Left ventricle myocardium inferior (tissue), 1 donor: ENCODE measurements around the gene MRPS18B. TPM values are rescaled to one million over a fixed set of nuclear protein-coding genes. Genes with fewer than 3 reads are reported as not detected.
A peak's percentile ranks its signal among the peaks of the same experiment; 100 is the strongest.

Source experiments
- DNase-seq: peaks from one replicate; pipeline ENCODE4 v3.0.0-alpha.2; 2020
- H3K27ac ChIP-seq: fragments of 200-600 bp; replicated peaks from 2 replicates; pipeline ENCODE4 v1.8.0; 2021
- H3K27me3 ChIP-seq: fragments of 200-600 bp; 2 replicates; pipeline ENCODE4 v1.8.0; 2021; ENCODE audit warnings: low read depth
- H3K36me3 ChIP-seq: fragments of 200-600 bp; 2 replicates; pipeline ENCODE4 v1.8.0; 2021
- H3K4me1 ChIP-seq: fragments of 200-600 bp; 2 replicates; pipeline ENCODE4 v1.8.0; 2021
- H3K4me3 ChIP-seq: fragments of 200-600 bp; 2 replicates; pipeline ENCODE4 v1.8.0; 2021; ENCODE audit warnings: mild to moderate bottlenecking, moderate library complexity
- H3K9me3 ChIP-seq: fragments of 200-600 bp; replicated peaks from 2 replicates; pipeline ENCODE4 v1.8.0; 2021
- intact Hi-C: fragments of 100-400 bp; cut with micrococcal nuclease; formaldehyde crosslinking; loops from one replicate; pipeline ENCODE4 v1.11.0; 2022
- total RNA-seq: library from RNA; stranded (reverse); fragmentation: NEBNext Ultra II Directional; extraction: Animal tissue kit (Norgen Biotek cat#: 25700); gene quantifications from one replicate; pipeline ENCODE4 v1.2.1, GENCODE V29; 2021
- TF ChIP-seq, protein P1 (sequence below): fragments of 200-600 bp; IDR thresholded peaks from 2 replicates; pipeline ENCODE4 v1.8.0; 2021; ENCODE audit warnings: antibody characterized with exemption, mild to moderate bottlenecking, borderline replicate concordance
- donor health status: DM: no; HTN: yes; CAD: no; lungs with severe emphysema.

MRPS18B gene
- total RNA-seq, 1 donor from 2014 or later: 119 TPM

- H3K36me3 ChIP-seq: peaks cover 87% of the 10 kb centered on the region
- no peaks in the 10 kb centered on the region for H3K27me3 ChIP-seq
- intact Hi-C loops: no loop called here
Measured at GRCh38 chr6:30603961-30604360, 13.7 kb upstream of the MRPS18B start.

GRCh38 chr6:30610065-30610464 lies 7.6 kb upstream of the MRPS18B start:
- TF ChIP-seq, protein P1, sequence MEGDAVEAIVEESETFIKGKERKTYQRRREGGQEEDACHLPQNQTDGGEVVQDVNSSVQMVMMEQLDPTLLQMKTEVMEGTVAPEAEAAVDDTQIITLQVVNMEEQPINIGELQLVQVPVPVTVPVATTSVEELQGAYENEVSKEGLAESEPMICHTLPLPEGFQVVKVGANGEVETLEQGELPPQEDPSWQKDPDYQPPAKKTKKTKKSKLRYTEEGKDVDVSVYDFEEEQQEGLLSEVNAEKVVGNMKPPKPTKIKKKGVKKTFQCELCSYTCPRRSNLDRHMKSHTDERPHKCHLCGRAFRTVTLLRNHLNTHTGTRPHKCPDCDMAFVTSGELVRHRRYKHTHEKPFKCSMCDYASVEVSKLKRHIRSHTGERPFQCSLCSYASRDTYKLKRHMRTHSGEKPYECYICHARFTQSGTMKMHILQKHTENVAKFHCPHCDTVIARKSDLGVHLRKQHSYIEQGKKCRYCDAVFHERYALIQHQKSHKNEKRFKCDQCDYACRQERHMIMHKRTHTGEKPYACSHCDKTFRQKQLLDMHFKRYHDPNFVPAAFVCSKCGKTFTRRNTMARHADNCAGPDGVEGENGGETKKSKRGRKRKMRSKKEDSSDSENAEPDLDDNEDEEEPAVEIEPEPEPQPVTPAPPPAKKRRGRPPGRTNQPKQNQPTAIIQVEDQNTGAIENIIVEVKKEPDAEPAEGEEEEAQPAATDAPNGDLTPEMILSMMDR: no peak
- Histone ChIP-seq H3K27ac (peak overlapping the region; percentile 23), H3K9me3 (no peaks in the 10 kb centered on the region), H3K4me1 (peaks cover 60% of the 10 kb centered on the region), H3K27me3 (no peaks in the 10 kb centered on the region), H3K4me3 (no peak overlapping the region), H3K36me3 (peaks cover 46% of the 10 kb centered on the region)
- DNase-seq: no peak
- intact Hi-C loops: no loop called here

More at GRCh38 chr6:30603961-30604360, 13.7 kb upstream of the MRPS18B start:
- DNase-seq: no peak
- TF ChIP-seq, protein P1: no peak
- Histone ChIP-seq H3K4me1 (peaks cover 15% of the 10 kb centered on the region), H3K4me3 (no peak overlapping the region), H3K27ac (no peak overlapping the region), H3K9me3 (no peaks in the 10 kb centered on the region)

GRCh38 chr6:30611150-30611855 lies 6.3 kb upstream of the MRPS18B start:
- intact Hi-C loops: no loop called here
- no peaks in the 10 kb centered on the region for H3K9me3 ChIP-seq
- no peaks in the 10 kb centered on the region for H3K27me3 ChIP-seq
- TF ChIP-seq, protein P1: no peak
- H3K4me1 ChIP-seq: peaks cover 71% of the 10 kb centered on the region
- DNase-seq: no peak
- peaks cover 40% of the 10 kb centered on the region for H3K36me3 ChIP-seq
- peak overlapping the region; percentile 23 for H3K27ac ChIP-seq
- no peak overlapping the region for H3K4me3 ChIP-seq

GRCh38 chr6:30611856-30612194 lies 5.8 kb upstream of the MRPS18B start:
- peaks cover 40% of the 10 kb centered on the region for H3K36me3 ChIP-seq
- no peak overlapping the region for H3K4me3 ChIP-seq
- TF ChIP-seq, protein P1: no peak
- peak overlapping the region; percentile 23 for H3K27ac ChIP-seq
- no peaks in the 10 kb centered on the region for H3K9me3 ChIP-seq
- H3K4me1 ChIP-seq: peaks cover 77% of the 10 kb centered on the region
- DNase-seq: no peak
- no peaks in the 10 kb centered on the region for H3K27me3 ChIP-seq
- intact Hi-C loops: no loop called here

- Histone ChIP-seq H3K4me1 (peaks cover 77% of the 10 kb centered on the region), H3K27ac (no peak overlapping the region), H3K4me3 (no peak overlapping the region), H3K36me3 (peaks cover 38% of the 10 kb centered on the region), H3K9me3 (no peaks in the 10 kb centered on the region), H3K27me3 (no peaks in the 10 kb centered on the region)
- intact Hi-C loops: no loop called here
- TF ChIP-seq, protein P1: peak; percentile 38
- DNase-seq: no peak
Measured at GRCh38 chr6:30612213-30612612, 5.4 kb upstream of the MRPS18B start.
